ENCODE measurements around the gene EYA4. TPM values are rescaled to one million over a fixed set of nuclear protein-coding genes. Genes with fewer than 3 reads are reported as not detected.

Gene EYA4
- total RNA-seq, 1 donor from 2014 or later = 0.78 TPM

DNA sequence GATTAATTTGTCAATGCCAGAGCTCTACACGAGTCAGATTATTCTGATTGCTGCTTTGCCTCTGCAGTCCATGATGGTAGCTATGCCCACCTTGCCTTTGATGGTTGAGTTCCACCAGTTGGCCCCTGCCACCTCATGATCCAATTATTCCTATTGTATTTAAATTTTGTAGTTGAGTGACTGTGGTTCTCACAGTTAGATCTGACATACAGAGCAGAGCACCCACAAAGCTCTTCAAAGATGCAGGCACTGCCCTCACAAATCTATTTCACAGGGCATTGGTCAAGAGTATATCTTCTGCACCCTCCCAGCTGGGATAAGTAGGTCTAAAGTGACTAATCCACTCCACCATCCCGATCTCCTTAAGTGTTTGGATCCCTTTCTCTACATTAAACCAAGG lies 318.8 kb downstream of the EYA4 start:
- Mint-ChIP-seq H3K9me3 (ENCODE audit: unreplicated experiment) (peaks cover 15% of the 10 kb centered on the region), H3K4me3 (ENCODE audit: unreplicated experiment) (no peak overlapping the region), H3K36me3 (ENCODE audit: unreplicated experiment) (peaks cover 3% of the 10 kb centered on the region), H3K27ac (ENCODE audit: unreplicated experiment) (no peak overlapping the region), H3K27me3 (ENCODE audit: unreplicated experiment) (peaks cover 7% of the 10 kb centered on the region), H3K4me1 (ENCODE audit: unreplicated experiment) (no peaks in the 10 kb centered on the region)
- DNase-seq (ENCODE audit: extremely low spot score, unreplicated experiment) = no peak
- TF ChIP-seq, protein P1, sequence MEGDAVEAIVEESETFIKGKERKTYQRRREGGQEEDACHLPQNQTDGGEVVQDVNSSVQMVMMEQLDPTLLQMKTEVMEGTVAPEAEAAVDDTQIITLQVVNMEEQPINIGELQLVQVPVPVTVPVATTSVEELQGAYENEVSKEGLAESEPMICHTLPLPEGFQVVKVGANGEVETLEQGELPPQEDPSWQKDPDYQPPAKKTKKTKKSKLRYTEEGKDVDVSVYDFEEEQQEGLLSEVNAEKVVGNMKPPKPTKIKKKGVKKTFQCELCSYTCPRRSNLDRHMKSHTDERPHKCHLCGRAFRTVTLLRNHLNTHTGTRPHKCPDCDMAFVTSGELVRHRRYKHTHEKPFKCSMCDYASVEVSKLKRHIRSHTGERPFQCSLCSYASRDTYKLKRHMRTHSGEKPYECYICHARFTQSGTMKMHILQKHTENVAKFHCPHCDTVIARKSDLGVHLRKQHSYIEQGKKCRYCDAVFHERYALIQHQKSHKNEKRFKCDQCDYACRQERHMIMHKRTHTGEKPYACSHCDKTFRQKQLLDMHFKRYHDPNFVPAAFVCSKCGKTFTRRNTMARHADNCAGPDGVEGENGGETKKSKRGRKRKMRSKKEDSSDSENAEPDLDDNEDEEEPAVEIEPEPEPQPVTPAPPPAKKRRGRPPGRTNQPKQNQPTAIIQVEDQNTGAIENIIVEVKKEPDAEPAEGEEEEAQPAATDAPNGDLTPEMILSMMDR (IDR thresholded peaks at IDR 0.05) = no peak

DNA sequence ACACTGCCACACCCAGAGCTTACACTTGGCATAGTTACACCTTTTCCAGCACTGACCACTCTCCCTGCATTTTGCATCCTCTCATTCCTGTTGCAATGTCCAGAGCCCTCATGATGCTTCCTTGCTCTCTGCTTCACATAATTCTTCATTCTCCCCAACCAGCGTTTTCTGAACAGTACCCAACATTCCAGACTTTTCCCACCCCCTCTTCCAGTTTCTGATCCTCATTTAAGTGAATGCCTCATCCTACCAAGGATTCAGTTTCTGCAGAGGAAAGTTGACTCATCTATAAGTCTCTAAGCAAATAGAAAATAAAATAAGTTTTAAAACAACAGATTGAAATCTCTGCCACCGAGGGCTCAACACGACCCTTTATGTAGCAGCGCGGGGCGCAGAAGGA lies 326.5 kb downstream of the EYA4 start:
- Mint-ChIP-seq H3K27me3 (ENCODE audit: unreplicated experiment) (peaks cover 6% of the 10 kb centered on the region), H3K4me1 (ENCODE audit: unreplicated experiment) (peaks cover 7% of the 10 kb centered on the region), H3K36me3 (ENCODE audit: unreplicated experiment) (no peaks in the 10 kb centered on the region), H3K4me3 (ENCODE audit: unreplicated experiment) (no peak overlapping the region), H3K9me3 (ENCODE audit: unreplicated experiment) (no peaks in the 10 kb centered on the region), H3K27ac (ENCODE audit: unreplicated experiment) (no peak overlapping the region)
- no peak for DNase-seq (ENCODE audit: extremely low spot score, unreplicated experiment)
- TF ChIP-seq, protein P1 (IDR thresholded peaks at IDR 0.05) = no peak

DNA sequence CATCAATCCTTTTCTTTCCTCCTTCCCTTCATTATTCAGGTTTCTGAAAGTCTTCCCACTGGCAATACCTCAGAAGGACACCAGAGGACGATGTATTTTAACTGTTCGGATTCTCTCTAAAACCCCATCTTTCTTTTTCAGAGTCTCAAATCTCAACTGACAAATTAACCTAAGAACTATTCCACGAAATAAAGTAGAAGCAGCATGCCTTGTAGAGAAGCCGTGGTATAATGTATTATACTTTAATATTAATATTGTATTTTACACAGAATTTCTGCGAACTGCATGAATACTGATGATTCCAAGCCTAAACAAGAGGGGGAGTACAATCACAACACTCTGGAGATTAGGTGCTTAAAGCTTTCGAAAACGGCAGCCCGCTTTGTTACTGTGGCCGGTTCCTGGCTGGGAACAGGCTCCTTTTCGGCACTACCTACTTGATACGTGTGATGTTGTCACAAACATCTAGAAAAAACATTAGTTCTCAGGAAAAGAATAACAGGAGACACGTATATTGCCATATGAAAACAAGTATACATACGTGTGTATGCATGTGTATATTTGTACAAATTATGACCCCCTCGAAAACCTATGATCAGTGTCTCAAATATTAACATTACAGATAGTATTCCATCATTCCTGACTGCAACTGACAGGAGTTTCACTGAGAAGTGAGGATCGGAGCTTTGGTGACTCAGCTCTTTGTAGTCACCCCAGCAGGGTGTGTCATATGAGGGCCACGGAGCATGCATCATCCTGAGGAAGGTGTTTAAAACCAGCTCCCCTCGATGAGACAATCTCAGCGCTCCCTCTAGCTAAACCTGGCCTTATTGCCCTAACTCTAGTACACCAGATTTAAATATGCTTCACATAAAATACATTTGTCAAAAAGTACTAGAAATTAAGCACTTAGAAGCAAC lies 328.1 kb downstream of the EYA4 start:
- Mint-ChIP-seq H3K4me1 (ENCODE audit: unreplicated experiment) (peaks cover 7% of the 10 kb centered on the region), H3K27me3 (ENCODE audit: unreplicated experiment) (peaks cover 6% of the 10 kb centered on the region), H3K27ac (ENCODE audit: unreplicated experiment) (peak overlapping the region; percentile 59), H3K36me3 (ENCODE audit: unreplicated experiment) (no peaks in the 10 kb centered on the region), H3K9me3 (ENCODE audit: unreplicated experiment) (no peaks in the 10 kb centered on the region), H3K4me3 (ENCODE audit: unreplicated experiment) (peak overlapping the region; percentile 71)
- DNase-seq (ENCODE audit: extremely low spot score, unreplicated experiment) = no peak
- TF ChIP-seq, protein P1 (IDR thresholded peaks at IDR 0.05) = peak; percentile 91

DNA sequence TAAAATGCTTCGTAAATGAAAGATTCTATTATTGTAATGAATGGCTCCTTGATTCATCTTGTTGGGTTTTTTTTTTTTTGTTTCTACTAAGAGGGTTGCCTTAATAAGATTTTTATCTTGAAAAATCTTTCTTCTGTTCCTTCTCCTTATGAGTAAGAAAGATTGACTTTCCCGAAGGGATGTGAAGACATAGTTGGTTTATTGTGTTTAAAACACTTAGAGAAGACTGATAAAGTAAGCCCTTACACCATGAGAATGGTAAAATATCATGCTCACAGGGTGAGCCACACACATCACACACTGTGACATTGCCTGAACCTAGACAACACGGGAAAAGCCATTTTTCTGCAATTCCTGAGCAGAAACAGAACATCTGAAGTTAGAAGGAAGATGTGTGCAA lies 330.5 kb downstream of the EYA4 start:
- TF ChIP-seq, protein P1 (IDR thresholded peaks at IDR 0.05) = no peak
- Mint-ChIP-seq H3K9me3 (ENCODE audit: unreplicated experiment) (peaks cover 5% of the 10 kb centered on the region), H3K4me3 (ENCODE audit: unreplicated experiment) (no peak overlapping the region), H3K4me1 (ENCODE audit: unreplicated experiment) (peaks cover 7% of the 10 kb centered on the region), H3K27me3 (ENCODE audit: unreplicated experiment) (peaks cover 2% of the 10 kb centered on the region), H3K36me3 (ENCODE audit: unreplicated experiment) (peaks cover 3% of the 10 kb centered on the region), H3K27ac (ENCODE audit: unreplicated experiment) (no peak overlapping the region)
- no peak for DNase-seq (ENCODE audit: extremely low spot score, unreplicated experiment)

DNA sequence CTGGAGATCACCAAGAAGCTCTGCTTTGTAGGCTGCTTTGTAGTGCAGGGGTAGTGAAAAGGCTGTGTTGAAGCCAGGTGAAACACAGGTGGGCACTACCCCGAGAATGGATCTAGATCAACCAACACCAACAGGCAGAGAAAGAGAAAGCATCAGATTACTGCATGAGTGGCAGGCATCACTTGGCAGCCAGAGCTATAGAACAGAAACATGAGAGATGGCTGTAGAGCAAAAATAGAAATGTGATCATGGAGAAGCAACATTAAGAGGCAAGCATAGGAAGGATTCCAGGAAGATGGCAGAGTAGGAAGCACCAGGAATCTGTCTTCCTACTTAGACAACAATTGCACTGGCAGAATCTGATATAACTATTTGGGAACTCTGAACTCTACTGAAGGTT lies 336.7 kb downstream of the EYA4 start:
- no peaks in the 10 kb centered on the region for H3K4me1 Mint-ChIP-seq (ENCODE audit: unreplicated experiment)
- TF ChIP-seq, protein P1 (IDR thresholded peaks at IDR 0.05) = no peak
- peaks cover 8% of the 10 kb centered on the region for H3K27me3 Mint-ChIP-seq (ENCODE audit: unreplicated experiment)
- peaks cover 5% of the 10 kb centered on the region for H3K36me3 Mint-ChIP-seq (ENCODE audit: unreplicated experiment)
- no peak overlapping the region for H3K27ac Mint-ChIP-seq (ENCODE audit: unreplicated experiment)
- no peak overlapping the region for H3K4me3 Mint-ChIP-seq (ENCODE audit: unreplicated experiment)
- DNase-seq (ENCODE audit: extremely low spot score, unreplicated experiment) = no peak
- H3K9me3 Mint-ChIP-seq (ENCODE audit: unreplicated experiment) = peaks cover 29% of the 10 kb centered on the region
